GM18502 (cell line): ENCODE measurements around the gene LGALS9.
A peak's percentile ranks its signal among the peaks of the same experiment; 100 is the strongest.
"Not testable (repeated sequence)": the region's sequence is repeated elsewhere in the genome, so short reads cannot be mapped to it uniquely, and the experiment has no call there.

ENCODE experiments used
- ATAC-seq: cut with Tn5 transposase; IDR thresholded peaks from one replicate; pipeline ENCODE4 v1.9.1; 2021; ENCODE audit warnings: mild to moderate bottlenecking; ENCODE audit not compliant: unreplicated experiment, poor library complexity

LGALS9 gene

GRCh38 chr17:27650836-27651235, 19.8 kb downstream of the LGALS9 start:
- ATAC-seq = no peak

DNA sequence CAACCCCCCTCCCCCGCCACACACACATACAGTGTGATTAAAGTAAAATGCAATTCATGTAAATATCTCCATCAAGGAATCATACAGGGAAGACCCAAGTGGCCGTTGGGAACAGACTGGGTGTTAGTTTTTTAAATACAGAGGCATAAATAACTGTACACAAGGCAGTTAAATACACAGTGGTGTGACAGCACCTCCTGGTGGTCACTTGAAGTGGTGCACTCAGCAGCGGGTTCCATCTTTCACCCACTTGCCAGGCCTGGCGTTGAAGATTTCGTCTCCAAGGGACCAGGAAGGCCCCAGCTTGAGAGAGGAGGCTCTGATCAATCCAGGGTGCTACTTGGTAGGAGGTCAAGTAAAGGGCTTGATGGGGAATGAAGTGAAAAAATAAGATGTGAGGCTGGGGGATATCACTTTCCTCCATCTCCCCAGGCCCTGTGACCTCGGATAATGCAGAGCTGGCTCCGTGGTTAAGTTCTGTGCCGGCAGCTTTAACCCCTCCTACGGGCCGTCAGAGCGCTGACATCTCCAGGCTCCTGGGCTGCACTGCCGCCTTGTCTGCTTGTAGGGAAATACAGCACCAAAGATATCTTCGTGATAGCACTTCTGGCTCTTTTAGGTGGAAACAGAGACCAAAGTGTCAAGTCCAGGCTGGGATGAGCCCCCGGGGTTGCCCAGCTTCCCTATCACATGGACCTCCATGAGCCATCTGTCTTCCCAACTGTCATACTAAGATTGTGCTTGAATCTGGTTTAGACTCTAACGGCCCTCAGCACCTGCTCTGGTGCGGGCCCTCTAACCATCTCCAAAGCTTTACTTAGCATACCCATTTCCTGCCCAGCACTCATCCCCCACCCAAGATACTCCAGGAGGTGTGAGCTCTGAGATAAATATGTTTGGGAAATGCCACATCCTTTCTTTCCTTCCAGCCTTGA, 20.7 kb downstream of the LGALS9 start:
- ATAC-seq = no peak

- ATAC-seq = not testable (repeated sequence)
Observed at GRCh38 chr17:27653449-27653971, 22.5 kb downstream of the LGALS9 start.

- no peak for ATAC-seq
Observed at GRCh38 chr17:27654136-27654535, 23.1 kb downstream of the LGALS9 start.

DNA sequence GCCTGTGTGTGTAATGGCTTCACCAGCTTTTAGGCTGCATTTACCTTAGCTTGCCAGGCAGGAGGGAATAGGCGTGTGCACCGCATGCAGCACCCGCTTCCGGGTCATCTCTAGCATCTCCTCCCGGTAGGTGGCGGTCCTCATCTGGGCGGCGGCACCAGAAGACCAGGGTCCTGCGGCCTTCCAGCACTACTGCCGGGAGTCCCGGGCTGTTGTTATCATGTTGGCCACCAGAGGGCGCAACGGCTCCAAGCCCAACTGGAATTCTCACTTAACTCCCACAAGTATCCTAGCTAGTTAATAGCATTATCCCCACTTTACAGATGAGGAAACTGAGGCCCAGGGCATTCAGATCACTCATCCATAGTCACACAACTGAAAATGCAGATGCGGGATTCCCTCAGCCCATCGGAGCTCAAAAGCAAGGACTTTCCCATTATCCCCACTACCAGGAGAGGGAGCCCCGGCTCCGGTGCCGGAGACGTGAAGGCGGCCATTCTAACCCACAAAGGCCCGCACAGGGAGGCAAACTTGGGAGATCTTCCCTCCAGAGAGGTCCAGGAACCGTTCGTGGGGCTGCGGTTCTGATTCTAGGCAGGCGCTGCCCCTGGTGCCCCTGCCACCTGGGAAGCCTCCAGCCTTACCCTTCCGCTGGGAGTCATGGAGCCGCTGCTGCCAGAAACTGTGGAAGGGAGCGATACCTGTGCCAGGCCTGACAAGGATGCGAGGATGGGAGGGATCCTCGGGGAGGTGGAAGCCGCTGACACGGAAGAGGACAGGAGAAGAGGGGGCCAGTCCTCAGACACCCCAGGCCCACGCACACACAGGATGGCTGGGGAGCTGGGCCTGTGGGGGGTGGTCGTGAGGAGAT, 23.9 kb downstream of the LGALS9 start:
- peak; percentile 72 for ATAC-seq

DNA sequence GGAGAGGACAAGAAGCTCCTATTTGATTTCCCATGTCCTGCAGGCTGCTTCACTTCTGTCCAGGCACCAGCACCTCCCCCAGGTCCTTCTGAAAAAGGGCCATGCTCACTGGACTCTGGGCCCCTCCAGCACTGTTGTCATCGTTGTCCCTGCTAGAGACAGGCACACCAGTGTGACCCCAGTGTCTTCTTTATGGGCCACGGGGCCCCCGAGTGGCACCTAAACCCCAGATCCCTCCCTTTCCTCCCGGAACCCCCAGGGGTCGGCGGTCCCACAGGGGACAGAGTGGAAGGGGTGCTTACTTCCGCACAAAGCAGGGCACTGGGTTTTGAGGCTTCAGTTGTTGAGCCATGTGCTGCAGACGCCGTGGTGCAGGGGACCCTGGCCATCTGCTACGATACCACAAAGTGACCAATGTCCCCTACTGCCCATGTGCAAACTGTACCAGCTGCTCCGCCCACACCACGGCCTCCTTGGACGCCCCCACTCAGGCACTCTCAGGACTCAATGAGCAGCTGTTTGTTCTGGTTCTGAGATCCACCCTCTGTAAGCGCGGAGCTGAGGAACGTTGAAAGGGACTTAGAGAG, 24.6 kb downstream of the LGALS9 start:
- ATAC-seq = not testable (repeated sequence)

GRCh38 chr17:27656620-27657019, 25.6 kb downstream of the LGALS9 start:
- ATAC-seq = not testable (repeated sequence)

GRCh38 chr17:27657620-27658019, 26.6 kb downstream of the LGALS9 start:
- no peak for ATAC-seq

DNA sequence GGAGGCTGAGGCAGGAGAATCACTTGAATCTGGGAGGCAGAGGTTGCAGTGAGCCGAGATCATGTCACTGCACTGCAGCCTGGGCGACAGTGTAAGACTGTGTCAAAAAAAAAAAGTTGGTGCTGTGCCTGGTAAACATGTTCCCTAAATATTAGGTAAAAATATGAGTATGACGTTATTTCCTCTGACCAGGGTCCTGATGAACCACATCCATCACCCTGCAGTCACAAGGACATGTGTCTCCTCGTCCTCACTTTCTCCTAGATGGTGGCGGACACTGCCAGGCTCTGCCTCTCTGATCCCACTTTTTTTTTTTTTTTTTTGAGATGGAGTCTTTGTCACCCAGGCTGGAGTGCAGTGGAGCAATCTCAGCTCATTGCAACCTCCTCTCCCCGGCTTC, 28.7 kb downstream of the LGALS9 start:
- no peak for ATAC-seq

DNA sequence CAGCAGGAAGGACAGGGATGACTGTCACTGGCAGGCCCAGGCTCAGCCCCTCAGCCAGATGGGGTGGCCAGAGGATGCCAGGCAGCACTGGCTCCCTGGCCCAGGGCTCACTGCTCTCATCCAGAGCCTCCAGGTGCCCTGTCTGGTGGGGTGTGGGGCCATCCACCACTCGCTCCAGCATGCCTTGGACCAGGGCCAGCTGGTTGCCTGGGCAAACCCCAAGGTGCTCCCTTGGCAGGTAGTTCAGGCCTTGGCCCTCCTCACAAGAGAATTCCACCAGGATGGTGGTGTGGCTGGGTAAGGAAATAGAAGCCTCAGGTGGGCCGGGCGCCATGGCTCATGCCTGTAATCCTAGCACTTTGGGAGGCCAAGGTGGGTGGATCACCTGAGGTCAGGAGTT, 29.4 kb downstream of the LGALS9 start:
- no peak for ATAC-seq

DNA sequence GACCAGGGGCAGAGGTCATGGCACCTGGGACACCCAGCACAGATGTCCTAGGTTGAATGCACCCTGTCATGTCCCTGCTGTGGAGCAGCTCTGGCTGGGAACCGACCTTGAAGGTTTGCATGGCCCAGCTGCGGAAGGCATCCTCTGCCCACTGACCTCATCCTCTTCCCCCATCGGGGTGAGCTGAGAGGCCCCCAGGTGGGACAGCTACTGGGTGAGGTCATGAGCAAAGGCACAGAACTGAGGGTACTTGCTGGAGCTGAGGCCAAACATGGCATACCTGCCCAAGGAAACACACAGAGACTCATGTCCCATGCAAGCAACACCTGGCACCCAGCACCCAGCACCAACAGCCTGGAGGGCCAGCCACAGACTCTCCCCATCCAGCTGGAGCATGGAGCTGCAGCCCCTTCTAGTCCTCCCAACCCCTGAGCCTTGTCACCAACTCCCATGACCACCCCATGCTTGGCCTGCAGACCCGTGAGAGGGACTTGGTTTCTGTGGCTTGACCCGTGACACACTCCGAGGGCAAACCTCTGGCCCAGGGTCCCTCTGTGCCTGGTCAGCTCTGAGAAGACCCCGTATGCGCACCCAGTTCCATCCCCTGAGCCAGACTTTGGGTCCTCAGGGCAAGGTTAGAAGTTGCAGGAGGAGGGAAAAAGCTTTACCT, 33.1 kb downstream of the LGALS9 start:
- ATAC-seq = no peak

- no peak for ATAC-seq
Observed at GRCh38 chr17:27664606-27664965, 33.6 kb downstream of the LGALS9 start.

GRCh38 chr17:27665549-27665948, 34.6 kb downstream of the LGALS9 start:
- ATAC-seq = no peak

- ATAC-seq = not testable (repeated sequence)
Observed at GRCh38 chr17:27666270-27666669, 35.3 kb downstream of the LGALS9 start.

DNA sequence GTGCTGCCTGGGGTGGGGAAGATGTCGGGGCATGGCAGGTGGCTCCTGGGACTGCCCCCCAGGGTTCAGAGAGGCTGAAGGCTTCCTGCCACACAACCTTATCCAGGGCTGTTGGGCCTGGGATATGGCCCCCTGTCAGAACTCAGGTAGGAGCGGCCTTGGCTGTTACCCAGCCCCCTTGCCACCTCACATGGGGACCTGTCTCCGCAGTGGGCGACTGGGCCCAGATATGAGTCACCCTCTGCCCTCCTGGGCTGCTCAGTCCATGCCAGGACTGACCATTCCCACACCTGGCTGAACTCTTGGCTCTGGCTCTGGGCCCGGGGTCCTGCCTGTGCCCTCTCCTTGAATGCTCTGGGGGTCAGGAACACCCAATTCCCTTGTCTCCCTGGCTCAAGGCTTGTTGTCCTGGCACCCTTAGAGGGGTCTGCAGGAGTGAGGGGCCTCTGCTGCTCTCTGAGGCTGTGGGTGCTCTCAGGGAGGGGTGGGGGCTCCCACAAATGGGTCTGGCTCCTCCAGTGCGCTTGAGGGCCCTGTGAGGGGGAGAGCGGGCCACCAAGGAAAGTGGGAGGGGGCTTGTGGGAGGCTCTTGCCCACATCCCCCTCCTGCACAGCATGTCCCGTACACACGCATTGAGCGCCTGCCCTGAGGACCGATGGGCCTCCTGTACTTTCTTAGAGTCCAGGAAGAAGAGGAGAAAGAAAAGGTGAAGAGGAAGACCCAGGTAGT, 36.0 kb downstream of the LGALS9 start:
- ATAC-seq = no peak

DNA sequence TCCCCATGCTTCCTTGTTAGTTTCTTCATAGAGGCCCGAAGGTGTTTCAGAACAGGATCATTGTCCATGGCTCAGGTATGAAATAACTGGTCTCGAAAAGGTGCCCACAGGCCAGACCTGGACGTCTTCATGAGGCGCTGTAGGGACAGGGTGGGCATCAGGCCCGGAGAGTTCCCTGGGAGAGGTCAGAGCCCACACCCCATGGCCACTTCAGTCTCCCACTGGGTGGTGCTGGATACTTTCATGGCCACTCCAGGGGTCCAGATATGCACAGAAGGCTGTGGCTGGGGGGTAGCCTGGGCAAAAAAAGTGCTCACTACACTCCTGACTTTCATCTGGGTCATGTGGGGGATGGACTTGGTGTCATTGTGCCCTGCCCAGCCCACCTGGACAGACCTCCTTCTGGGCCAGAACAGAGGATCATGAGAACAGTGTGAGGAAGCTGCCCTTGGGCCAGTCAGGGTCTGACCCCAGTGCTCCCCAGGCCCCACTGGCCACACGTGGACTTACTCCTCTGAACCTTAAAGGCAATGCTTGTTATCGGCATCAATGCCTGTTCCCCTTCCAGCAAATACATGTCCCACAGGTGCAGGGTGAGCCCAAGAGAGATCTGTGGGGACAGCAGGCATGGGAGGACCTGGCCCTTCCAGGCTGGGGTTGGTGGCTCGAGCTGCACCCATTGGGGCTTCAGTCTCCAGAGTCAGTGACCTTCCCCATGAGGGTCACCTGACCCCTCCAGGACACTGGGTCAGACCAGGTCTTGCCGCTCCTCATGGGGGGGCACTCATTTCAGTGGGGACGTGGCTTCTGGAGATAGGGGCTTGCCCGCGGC, 36.9 kb downstream of the LGALS9 start:
- ATAC-seq = no peak

DNA sequence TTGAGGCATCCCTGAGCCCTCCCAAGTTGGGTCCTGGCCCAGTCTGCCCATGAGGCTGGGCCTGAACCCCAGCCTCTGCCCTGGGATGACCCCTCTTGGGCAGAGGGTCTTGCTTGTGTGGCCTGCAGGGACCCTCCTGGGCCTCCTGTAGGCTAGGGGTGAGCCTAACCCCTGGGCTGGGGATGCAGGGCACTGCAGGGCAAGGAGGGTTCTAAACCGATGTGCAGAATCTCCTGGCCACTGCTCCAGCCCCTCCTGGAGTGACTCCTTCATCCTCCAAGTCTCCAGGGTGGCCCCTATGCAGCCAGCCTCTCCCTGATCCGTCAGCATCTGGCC, 37.5 kb downstream of the LGALS9 start:
- no peak for ATAC-seq

- no peak for ATAC-seq
Observed at GRCh38 chr17:27669136-27669535, 38.1 kb downstream of the LGALS9 start.

DNA sequence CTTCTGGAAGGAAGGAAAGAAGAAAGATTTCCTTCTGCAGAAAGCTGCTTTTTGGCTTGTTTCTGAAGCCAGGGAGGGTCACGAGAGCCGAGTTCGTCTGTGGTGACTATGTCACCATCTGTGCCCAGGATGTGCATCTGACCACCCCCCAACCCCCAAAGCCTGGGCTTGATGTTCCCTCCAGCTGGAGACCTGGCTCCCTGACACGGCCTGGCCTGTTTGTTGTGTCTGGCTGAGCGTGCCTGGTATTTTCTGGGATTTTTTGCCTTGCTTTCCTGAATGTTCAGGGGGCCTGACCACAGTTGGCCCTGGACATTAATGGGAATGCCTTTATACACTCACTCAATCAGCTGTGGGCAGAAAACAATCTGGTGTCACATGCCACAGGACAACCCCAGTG, 38.9 kb downstream of the LGALS9 start:
- ATAC-seq = no peak
